K562 (cell line): Measurements from ENCODE around the gene TECPR2. TPM values are rescaled to one million over a fixed set of nuclear protein-coding genes. Genes with fewer than 3 reads are reported as not detected.

ENCODE experiments used
- ATF1 ChIP-seq, 2 experiments: fragments of 450-650 bp in 1 of 2; IDR thresholded peaks; 2 replicates each; pipeline ENCODE4 v1.6.1; 2016; ENCODE audit warnings: missing compliant biosample characterization in 1 of 2, missing genetic modification characterization in 1 of 2
- FOXM1 ChIP-seq, 2 experiments: fragments of 450-650 bp in 1 of 2; sonication (generic) in 1 of 2; formaldehyde crosslinking in 1 of 2; IDR thresholded peaks; 2 replicates each; pipeline versions ENCODE4 v1.6.1 to v1.9.0; 2017 to 2022; ENCODE audit warnings: low read depth in 2 of 2, mild to moderate bottlenecking in 2 of 2, missing genetic modification reagents in 1 of 2, moderate library complexity in 1 of 2
- NFYB ChIP-seq: IDR thresholded peaks from 2 replicates; pipeline ENCODE4 v1.6.1; 2011; ENCODE audit warnings: mild to moderate bottlenecking, moderate library complexity; ENCODE audit not compliant: insufficient read length; ENCODE audit errors: extremely low read depth
- RAD21 ChIP-seq, 2 experiments: fragments of 250-450 bp in 1 of 2; fragments of 450-650 bp in 1 of 2; sonication (Bioruptor Pico) in 1 of 2; formaldehyde crosslinking in 1 of 2; IDR thresholded peaks in 1 of 2; conservative IDR thresholded peaks in 1 of 2; 2 replicates each; pipeline versions ENCODE4 v1.4.0 to v1.8.0; 2020 to 2022; ENCODE audit warnings: mild to moderate bottlenecking in 2 of 2, moderate library complexity in 1 of 2
- RAD51 ChIP-seq: fragments of 450-650 bp; IDR thresholded peaks from 2 replicates; pipeline ENCODE4 v1.7.1; 2016; ENCODE audit warnings: low read depth, mild to moderate bottlenecking, borderline replicate concordance
- SAFB2 ChIP-seq: fragments of 200-400 bp; formaldehyde crosslinking; IDR thresholded peaks from 2 replicates; pipeline ENCODE4 v1.6.1; 2018; ENCODE audit warnings: borderline replicate concordance, low read length, low read depth, moderate library complexity; ENCODE audit not compliant: severe bottlenecking
- TOE1 ChIP-seq, 2 experiments: fragments of 450-650 bp in 1 of 2; sonication (generic) in 1 of 2; formaldehyde crosslinking in 1 of 2; IDR thresholded peaks; 2 replicates each; pipeline versions ENCODE4 v1.7.1 to v1.8.0; 2016 to 2022; ENCODE audit warnings: borderline replicate concordance in 2 of 2, mild to moderate bottlenecking in 2 of 2, antibody characterized with exemption in 1 of 2, inconsistent platforms in 1 of 2, low read depth in 1 of 2, missing genetic modification reagents in 1 of 2, moderate library complexity in 1 of 2
- polyA plus RNA-seq, 8 experiments: library from polyadenylated mRNA; depleted of rRNA in 4 of 8; stranded (reverse) in 5 of 8; unstranded in 3 of 8; fragments of >200 nt; fragmentation: Nextera tagmentation in 2 of 8; fragmentation: Illumina TruSeq in 1 of 8; extraction: Ambion mirVana in 2 of 8; extraction: Trizol in 1 of 8; gene quantifications; 2 replicates each; pipeline versions ENCODE4 v1.2.1 to v1.2.3, GENCODE V29; 2011 to 2014; ENCODE audit warnings: inconsistent platforms in 1 of 8, missing spikeins in 1 of 8
- total RNA-seq, 7 experiments: library from RNA; depleted of rRNA in 6 of 7; stranded (reverse); fragments of >200 nt in 6 of 7; fragmentation: Illumina TruSeq in 2 of 7; extraction: Trizol in 2 of 7; gene quantifications; 2 replicates each; pipeline versions ENCODE4 v1.2.1 to v1.2.3, GENCODE V29; 2011 to 2021; ENCODE audit warnings: low replicate concordance in 1 of 7
- TF ChIP-seq, protein P1 (sequence below): fragments of 450-650 bp; IDR thresholded peaks from 2 replicates; pipeline ENCODE4 v1.6.1; 2016; ENCODE audit warnings: mild to moderate bottlenecking, moderate library complexity
- TF ChIP-seq, protein P2 (sequence below): sonication (generic); formaldehyde crosslinking; IDR thresholded peaks from 2 replicates; pipeline ENCODE4 v1.9.0; 2022; ENCODE audit warnings: mild to moderate bottlenecking, missing genetic modification reagents
- TF ChIP-seq, protein P3 (sequence below): IDR thresholded peaks from 2 replicates; pipeline ENCODE4 v1.6.1; 2011; ENCODE audit warnings: borderline replicate concordance, low read depth, mild to moderate bottlenecking, moderate library complexity, low read length; ENCODE audit not compliant: insufficient read depth, poor library complexity, severe bottlenecking

TECPR2 gene
- total and polyA plus RNA-seq, 9 of the 15 experiments (the other 6 are each of a cell fraction or from before 2014, with no cell fraction given): 0.04 to 3.0 (median 0.83) TPM

DNA sequence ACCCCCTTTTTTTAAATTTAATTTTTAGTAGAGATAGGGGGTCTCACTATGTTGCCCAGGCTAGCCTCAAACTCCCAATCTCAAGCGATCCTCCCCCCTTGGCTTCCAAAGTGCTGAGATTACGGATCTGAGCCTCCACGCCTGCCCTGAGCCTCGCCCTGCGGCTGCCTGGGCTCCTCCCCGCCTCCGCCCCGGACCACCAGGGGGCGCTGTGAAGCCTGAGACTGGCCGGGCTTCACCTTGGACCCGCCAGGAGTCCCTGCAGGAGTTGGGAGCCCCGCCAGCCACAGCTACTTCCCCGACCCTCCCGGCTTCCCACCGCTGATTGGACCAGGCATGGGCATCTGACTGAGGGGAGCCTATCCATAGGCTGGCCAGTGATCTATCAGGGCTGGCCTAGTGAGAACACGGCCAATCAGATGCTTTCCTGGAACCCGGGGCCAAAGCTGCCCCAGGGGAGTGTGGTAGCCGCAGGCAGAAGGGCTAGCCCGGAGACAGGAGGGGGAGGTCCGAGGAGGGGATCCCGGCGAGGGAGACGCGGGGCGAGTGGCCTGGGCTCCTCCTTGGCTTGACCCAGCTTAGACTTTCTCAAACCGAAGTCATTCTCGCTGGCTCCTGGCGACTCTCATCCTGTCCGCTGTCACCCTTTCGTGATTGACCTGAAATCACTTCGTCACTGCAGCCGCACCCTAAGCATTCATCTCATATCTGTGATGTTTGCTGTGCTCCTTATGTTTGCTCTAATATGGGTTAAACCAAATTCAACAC, 161.9 kb downstream of the TECPR2 start (continued):
- TF ChIP-seq, protein P1, sequence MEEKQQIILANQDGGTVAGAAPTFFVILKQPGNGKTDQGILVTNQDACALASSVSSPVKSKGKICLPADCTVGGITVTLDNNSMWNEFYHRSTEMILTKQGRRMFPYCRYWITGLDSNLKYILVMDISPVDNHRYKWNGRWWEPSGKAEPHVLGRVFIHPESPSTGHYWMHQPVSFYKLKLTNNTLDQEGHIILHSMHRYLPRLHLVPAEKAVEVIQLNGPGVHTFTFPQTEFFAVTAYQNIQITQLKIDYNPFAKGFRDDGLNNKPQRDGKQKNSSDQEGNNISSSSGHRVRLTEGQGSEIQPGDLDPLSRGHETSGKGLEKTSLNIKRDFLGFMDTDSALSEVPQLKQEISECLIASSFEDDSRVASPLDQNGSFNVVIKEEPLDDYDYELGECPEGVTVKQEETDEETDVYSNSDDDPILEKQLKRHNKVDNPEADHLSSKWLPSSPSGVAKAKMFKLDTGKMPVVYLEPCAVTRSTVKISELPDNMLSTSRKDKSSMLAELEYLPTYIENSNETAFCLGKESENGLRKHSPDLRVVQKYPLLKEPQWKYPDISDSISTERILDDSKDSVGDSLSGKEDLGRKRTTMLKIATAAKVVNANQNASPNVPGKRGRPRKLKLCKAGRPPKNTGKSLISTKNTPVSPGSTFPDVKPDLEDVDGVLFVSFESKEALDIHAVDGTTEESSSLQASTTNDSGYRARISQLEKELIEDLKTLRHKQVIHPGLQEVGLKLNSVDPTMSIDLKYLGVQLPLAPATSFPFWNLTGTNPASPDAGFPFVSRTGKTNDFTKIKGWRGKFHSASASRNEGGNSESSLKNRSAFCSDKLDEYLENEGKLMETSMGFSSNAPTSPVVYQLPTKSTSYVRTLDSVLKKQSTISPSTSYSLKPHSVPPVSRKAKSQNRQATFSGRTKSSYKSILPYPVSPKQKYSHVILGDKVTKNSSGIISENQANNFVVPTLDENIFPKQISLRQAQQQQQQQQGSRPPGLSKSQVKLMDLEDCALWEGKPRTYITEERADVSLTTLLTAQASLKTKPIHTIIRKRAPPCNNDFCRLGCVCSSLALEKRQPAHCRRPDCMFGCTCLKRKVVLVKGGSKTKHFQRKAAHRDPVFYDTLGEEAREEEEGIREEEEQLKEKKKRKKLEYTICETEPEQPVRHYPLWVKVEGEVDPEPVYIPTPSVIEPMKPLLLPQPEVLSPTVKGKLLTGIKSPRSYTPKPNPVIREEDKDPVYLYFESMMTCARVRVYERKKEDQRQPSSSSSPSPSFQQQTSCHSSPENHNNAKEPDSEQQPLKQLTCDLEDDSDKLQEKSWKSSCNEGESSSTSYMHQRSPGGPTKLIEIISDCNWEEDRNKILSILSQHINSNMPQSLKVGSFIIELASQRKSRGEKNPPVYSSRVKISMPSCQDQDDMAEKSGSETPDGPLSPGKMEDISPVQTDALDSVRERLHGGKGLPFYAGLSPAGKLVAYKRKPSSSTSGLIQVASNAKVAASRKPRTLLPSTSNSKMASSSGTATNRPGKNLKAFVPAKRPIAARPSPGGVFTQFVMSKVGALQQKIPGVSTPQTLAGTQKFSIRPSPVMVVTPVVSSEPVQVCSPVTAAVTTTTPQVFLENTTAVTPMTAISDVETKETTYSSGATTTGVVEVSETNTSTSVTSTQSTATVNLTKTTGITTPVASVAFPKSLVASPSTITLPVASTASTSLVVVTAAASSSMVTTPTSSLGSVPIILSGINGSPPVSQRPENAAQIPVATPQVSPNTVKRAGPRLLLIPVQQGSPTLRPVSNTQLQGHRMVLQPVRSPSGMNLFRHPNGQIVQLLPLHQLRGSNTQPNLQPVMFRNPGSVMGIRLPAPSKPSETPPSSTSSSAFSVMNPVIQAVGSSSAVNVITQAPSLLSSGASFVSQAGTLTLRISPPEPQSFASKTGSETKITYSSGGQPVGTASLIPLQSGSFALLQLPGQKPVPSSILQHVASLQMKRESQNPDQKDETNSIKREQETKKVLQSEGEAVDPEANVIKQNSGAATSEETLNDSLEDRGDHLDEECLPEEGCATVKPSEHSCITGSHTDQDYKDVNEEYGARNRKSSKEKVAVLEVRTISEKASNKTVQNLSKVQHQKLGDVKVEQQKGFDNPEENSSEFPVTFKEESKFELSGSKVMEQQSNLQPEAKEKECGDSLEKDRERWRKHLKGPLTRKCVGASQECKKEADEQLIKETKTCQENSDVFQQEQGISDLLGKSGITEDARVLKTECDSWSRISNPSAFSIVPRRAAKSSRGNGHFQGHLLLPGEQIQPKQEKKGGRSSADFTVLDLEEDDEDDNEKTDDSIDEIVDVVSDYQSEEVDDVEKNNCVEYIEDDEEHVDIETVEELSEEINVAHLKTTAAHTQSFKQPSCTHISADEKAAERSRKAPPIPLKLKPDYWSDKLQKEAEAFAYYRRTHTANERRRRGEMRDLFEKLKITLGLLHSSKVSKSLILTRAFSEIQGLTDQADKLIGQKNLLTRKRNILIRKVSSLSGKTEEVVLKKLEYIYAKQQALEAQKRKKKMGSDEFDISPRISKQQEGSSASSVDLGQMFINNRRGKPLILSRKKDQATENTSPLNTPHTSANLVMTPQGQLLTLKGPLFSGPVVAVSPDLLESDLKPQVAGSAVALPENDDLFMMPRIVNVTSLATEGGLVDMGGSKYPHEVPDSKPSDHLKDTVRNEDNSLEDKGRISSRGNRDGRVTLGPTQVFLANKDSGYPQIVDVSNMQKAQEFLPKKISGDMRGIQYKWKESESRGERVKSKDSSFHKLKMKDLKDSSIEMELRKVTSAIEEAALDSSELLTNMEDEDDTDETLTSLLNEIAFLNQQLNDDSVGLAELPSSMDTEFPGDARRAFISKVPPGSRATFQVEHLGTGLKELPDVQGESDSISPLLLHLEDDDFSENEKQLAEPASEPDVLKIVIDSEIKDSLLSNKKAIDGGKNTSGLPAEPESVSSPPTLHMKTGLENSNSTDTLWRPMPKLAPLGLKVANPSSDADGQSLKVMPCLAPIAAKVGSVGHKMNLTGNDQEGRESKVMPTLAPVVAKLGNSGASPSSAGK: peak; percentile 42; the same call in 1 of the 2 replicates
- TF ChIP-seq NFYB (peak; percentile 80), SAFB2 (no peak), TOE1 (IDR thresholded peaks at IDR 0.05; ENCODE audit: borderline replicate concordance) (peak; percentile 35; the same call in 1 of the 2 replicates), TOE1 (CRISPR knock-in tag; IDR thresholded peaks at IDR 0.05; ENCODE audit: borderline replicate concordance, low read depth) (no peak), ATF1 (CRISPR knock-in tag; IDR thresholded peaks at IDR 0.05) (no peak), ATF1 (tag; IDR thresholded peaks at IDR 0.05) (peak; percentile 73), FOXM1 (IDR thresholded peaks at IDR 0.05; ENCODE audit: low read depth) (no peak), FOXM1 (CRISPR knock-in tag; IDR thresholded peaks at IDR 0.05; ENCODE audit: low read depth) (0 out of 2 replicates have a peak, but pooled peaks have one; percentile 60), RAD51 (peak; percentile 92), RAD21 (CRISPR knock-in tag; conservative IDR thresholded peaks at IDR 0.05 in 1 of 2, IDR thresholded peaks at IDR 0.05 in 1 of 2) (peak; percentile 89 to 91)
- TF ChIP-seq, protein P2, sequence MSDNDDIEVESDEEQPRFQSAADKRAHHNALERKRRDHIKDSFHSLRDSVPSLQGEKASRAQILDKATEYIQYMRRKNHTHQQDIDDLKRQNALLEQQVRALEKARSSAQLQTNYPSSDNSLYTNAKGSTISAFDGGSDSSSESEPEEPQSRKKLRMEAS (CRISPR knock-in tag): peak; percentile 68
- TF ChIP-seq, protein P3, sequence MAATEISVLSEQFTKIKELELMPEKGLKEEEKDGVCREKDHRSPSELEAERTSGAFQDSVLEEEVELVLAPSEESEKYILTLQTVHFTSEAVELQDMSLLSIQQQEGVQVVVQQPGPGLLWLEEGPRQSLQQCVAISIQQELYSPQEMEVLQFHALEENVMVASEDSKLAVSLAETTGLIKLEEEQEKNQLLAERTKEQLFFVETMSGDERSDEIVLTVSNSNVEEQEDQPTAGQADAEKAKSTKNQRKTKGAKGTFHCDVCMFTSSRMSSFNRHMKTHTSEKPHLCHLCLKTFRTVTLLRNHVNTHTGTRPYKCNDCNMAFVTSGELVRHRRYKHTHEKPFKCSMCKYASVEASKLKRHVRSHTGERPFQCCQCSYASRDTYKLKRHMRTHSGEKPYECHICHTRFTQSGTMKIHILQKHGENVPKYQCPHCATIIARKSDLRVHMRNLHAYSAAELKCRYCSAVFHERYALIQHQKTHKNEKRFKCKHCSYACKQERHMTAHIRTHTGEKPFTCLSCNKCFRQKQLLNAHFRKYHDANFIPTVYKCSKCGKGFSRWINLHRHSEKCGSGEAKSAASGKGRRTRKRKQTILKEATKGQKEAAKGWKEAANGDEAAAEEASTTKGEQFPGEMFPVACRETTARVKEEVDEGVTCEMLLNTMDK: peak; percentile 93
